Progenitor cell of endocrine pancreas (in vitro differentiated cells): ENCODE data around the gene SAMD5. TPM values are rescaled to one million over a fixed set of nuclear protein-coding genes. Genes with fewer than 3 reads are reported as not detected.

Experiments used
- DNase-seq: peaks from one replicate; pipeline ENCODE4 v3.0.0; 2021; ENCODE audit warnings: low spot score; ENCODE audit not compliant: unreplicated experiment
- H3K27ac Mint-ChIP-seq: 2 replicates; pipeline ENCODE4 v1.8.0; 2021; ENCODE audit warnings: mild to moderate bottlenecking, moderate library complexity, mixed read lengths
- H3K27me3 Mint-ChIP-seq: 2 replicates; pipeline ENCODE4 v1.8.0; 2021; ENCODE audit warnings: mixed read lengths
- H3K36me3 Mint-ChIP-seq: 2 replicates; pipeline ENCODE4 v1.8.0; 2022; ENCODE audit warnings: mixed read lengths; ENCODE audit not compliant: insufficient read depth
- H3K4me1 Mint-ChIP-seq: 2 replicates; pipeline ENCODE4 v1.8.0; 2021; ENCODE audit warnings: low read depth, mixed read lengths
- H3K4me3 Mint-ChIP-seq: 2 replicates; pipeline ENCODE4 v1.8.0; 2021; ENCODE audit warnings: low read depth, mild to moderate bottlenecking, moderate library complexity, mixed read lengths
- H3K9me3 Mint-ChIP-seq: 2 replicates; pipeline ENCODE4 v1.8.0; 2021; ENCODE audit warnings: low read depth, mixed read lengths
- CTCF ChIP-seq: fragments of 200-600 bp; sonication (generic); IDR thresholded peaks from one replicate; pipeline ENCODE4 v1.5.0; 2021; ENCODE audit warnings: antibody characterized with exemption, mild to moderate bottlenecking; ENCODE audit not compliant: unreplicated experiment
- total RNA-seq: library from RNA; stranded (reverse); gene quantifications from 2 replicates; pipeline ENCODE4 v1.2.1, GENCODE V29; 2021

The SAMD5 gene
- total RNA-seq, 1 donor from 2014 or later = 24.0 TPM

DNA sequence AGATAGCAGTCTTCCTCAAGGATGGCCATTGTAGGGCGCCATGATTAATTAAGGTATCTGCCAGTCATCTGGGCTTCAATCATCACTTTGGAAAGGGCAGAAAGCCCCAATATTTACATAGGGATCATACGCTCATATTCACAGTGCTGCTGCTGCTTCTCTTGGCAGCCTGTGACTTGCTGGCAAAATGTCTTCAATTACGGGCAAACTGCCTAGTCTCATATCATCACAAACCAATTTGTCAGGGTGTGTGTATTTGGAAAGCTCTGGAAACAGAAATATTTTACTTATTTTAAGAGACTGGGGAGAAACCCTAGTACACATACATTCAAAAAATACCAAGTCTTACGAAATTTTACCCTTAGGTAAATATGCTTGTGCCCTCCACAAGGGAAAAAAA is 77.6 kb downstream of the SAMD5 start:
- H3K27ac Mint-ChIP-seq = no peak overlapping the region
- DNase-seq = no peak
- H3K4me3 Mint-ChIP-seq = no peak overlapping the region
- no peaks in the 10 kb centered on the region for H3K9me3 Mint-ChIP-seq
- no peak for TF ChIP-seq CTCF
- peaks cover 2% of the 10 kb centered on the region for H3K36me3 Mint-ChIP-seq
- H3K4me1 Mint-ChIP-seq = peaks cover 5% of the 10 kb centered on the region
- H3K27me3 Mint-ChIP-seq = no peaks in the 10 kb centered on the region

DNA sequence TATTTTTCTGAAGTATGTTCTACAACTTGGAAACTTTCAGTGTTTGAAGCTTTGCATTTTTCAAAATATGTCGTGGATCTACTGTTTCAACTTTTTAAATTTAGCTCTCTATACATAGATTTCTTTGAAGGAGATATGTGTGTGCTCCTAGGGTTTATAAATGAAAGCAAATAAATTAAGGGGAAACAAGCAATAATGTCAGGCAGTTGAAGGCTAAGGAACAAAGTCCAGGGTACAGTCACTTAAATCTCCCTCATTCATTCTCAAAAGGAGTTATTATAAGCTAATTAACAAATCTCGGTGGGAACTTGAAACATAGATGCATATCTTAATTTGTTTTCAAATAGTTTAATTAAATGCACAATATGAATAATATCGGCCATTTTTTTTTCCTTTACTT is 79.4 kb downstream of the SAMD5 start:
- Mint-ChIP-seq H3K4me3 (no peak overlapping the region), H3K9me3 (no peaks in the 10 kb centered on the region), H3K4me1 (peaks cover 5% of the 10 kb centered on the region), H3K27ac (no peak overlapping the region), H3K27me3 (no peaks in the 10 kb centered on the region), H3K36me3 (no peaks in the 10 kb centered on the region)
- DNase-seq = no peak
- no peak for TF ChIP-seq CTCF

- no peak for DNase-seq
- Mint-ChIP-seq H3K36me3 (no peaks in the 10 kb centered on the region), H3K4me1 (peaks cover 5% of the 10 kb centered on the region), H3K27me3 (no peaks in the 10 kb centered on the region), H3K4me3 (no peak overlapping the region), H3K27ac (no peak overlapping the region), H3K9me3 (no peaks in the 10 kb centered on the region)
- TF ChIP-seq CTCF = no peak
These were observed 80.0 kb downstream of the SAMD5 start for GRCh38 chr6:147588469-147588868.

- DNase-seq = no peak
- no peak overlapping the region for H3K27ac Mint-ChIP-seq
- no peak for TF ChIP-seq CTCF
- H3K9me3 Mint-ChIP-seq = no peaks in the 10 kb centered on the region
- H3K4me3 Mint-ChIP-seq = no peak overlapping the region
- no peaks in the 10 kb centered on the region for H3K36me3 Mint-ChIP-seq
- peaks cover 5% of the 10 kb centered on the region for H3K4me1 Mint-ChIP-seq
- H3K27me3 Mint-ChIP-seq = no peaks in the 10 kb centered on the region
These were observed 81.3 kb downstream of the SAMD5 start for GRCh38 chr6:147589739-147590250.

DNA sequence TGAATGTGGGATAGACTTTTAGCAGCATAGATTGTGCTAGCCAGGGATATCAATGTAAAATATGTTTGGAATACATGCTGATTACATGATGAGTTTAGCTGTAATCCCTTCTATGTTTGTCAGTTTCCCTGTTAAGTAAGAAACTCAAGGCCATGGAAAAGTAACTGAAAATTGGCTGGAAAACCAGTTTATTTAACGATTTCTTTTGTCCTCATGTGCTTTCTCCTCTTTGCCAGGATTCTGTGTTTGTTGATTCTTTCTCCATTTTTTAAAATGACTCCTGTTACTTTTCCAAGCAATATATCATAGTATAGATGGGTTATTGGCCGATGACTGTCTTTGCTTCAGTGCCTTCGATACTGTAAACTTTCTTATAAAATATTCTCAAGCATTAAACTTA is 87.5 kb downstream of the SAMD5 start:
- no peak for DNase-seq
- no peaks in the 10 kb centered on the region for H3K27me3 Mint-ChIP-seq
- H3K4me3 Mint-ChIP-seq = no peak overlapping the region
- no peak for TF ChIP-seq CTCF
- no peak overlapping the region for H3K27ac Mint-ChIP-seq
- H3K4me1 Mint-ChIP-seq = no peaks in the 10 kb centered on the region
- H3K36me3 Mint-ChIP-seq = no peaks in the 10 kb centered on the region
- H3K9me3 Mint-ChIP-seq = no peaks in the 10 kb centered on the region
